Cerebellar cortex (tissue), 1 donor: ENCODE results near the gene PIM2.
"Not testable (repeated sequence)": the region's sequence is repeated elsewhere in the genome, so short reads cannot be mapped to it uniquely, and the experiment has no call there.

ENCODE experiments used
- DNase-seq: peaks from one replicate; pipeline ENCODE4 v3.0.0-alpha.2; 2015; ENCODE audit warnings: low spot score

PIM2 gene

GRCh38 chrX:48905090-48905790 lies 13.6 kb downstream of the PIM2 start:
- no peak for DNase-seq

- no peak for DNase-seq
Measured at GRCh38 chrX:48904626-48905025, 14.2 kb downstream of the PIM2 start.

GRCh38 chrX:48904180-48904579 lies 14.6 kb downstream of the PIM2 start:
- DNase-seq, result no peak

- no peak for DNase-seq
Measured at GRCh38 chrX:48903290-48903689, 15.5 kb downstream of the PIM2 start.

- no peak for DNase-seq
Measured at GRCh38 chrX:48902776-48903175, 16.0 kb downstream of the PIM2 start.

- no peak for DNase-seq
Measured at GRCh38 chrX:48902135-48902534, 16.7 kb downstream of the PIM2 start.

GRCh38 chrX:48901069-48901468 lies 17.8 kb downstream of the PIM2 start:
- no peak for DNase-seq

GRCh38 chrX:48899078-48899410 lies 19.8 kb downstream of the PIM2 start:
- DNase-seq, result no peak

GRCh38 chrX:48897625-48898306 lies 21.1 kb downstream of the PIM2 start, which contains the start of the genes PQBP1 and TIMM17B:
Gene PQBP1 (plus strand): TSS chrX:48897930. CDS start chrX:48898510, 580 bp downstream.
Gene TIMM17B (minus strand): TSS chrX:48897768. CDS start chrX:48897749, 19 bp downstream.
- DNase-seq, result peak; percentile 96

- DNase-seq, result peak; percentile 72
Measured at GRCh38 chrX:48897157-48897624, 21.6 kb downstream of the PIM2 start.

GRCh38 chrX:48896611-48897011 lies 22.2 kb downstream of the PIM2 start:
- DNase-seq, result peak; percentile 47

GRCh38 chrX:48894891-48895290 lies 23.9 kb downstream of the PIM2 start:
- no peak for DNase-seq

- DNase-seq, result no peak
Measured at GRCh38 chrX:48893556-48894348, 25.1 kb downstream of the PIM2 start.

GRCh38 chrX:48892896-48893295 lies 25.9 kb downstream of the PIM2 start:
- no peak for DNase-seq

- DNase-seq, result peak; percentile 88
Measured at GRCh38 chrX:48891402-48892288, 27.2 kb downstream of the PIM2 start.

- DNase-seq, result peak; percentile 27
Measured at GRCh38 chrX:48890934-48891401, 27.9 kb downstream of the PIM2 start.

GRCh38 chrX:48890296-48890925 lies 28.4 kb downstream of the PIM2 start:
- peak; percentile 31 for DNase-seq

GRCh38 chrX:48886586-48886985 lies 32.2 kb downstream of the PIM2 start:
- DNase-seq, result not testable (repeated sequence)

GRCh38 chrX:48883729-48884128 lies 35.1 kb downstream of the PIM2 start:
- DNase-seq, result peak; percentile 6

- DNase-seq, result not testable (repeated sequence)
Measured at GRCh38 chrX:48876944-48877343, 41.9 kb downstream of the PIM2 start.

GRCh38 chrX:48872017-48872416 lies 46.8 kb downstream of the PIM2 start:
- not testable (repeated sequence) for DNase-seq
